ENCODE data around the gene RPP40. TPM values are rescaled to one million over a fixed set of nuclear protein-coding genes. Genes with fewer than 3 reads are reported as not detected.
A peak's percentile ranks its signal among the peaks of the same experiment; 100 is the strongest.
"Not testable (repeated sequence)": the region's sequence is repeated elsewhere in the genome, so short reads cannot be mapped to it uniquely, and the experiment has no call there.

Gene RPP40
- total and polyA plus RNA-seq, 2 of the 13 experiments (the other 11 are each of a cell fraction or from before 2014, with no cell fraction given): 18.0 to 41.2 TPM

DNA sequence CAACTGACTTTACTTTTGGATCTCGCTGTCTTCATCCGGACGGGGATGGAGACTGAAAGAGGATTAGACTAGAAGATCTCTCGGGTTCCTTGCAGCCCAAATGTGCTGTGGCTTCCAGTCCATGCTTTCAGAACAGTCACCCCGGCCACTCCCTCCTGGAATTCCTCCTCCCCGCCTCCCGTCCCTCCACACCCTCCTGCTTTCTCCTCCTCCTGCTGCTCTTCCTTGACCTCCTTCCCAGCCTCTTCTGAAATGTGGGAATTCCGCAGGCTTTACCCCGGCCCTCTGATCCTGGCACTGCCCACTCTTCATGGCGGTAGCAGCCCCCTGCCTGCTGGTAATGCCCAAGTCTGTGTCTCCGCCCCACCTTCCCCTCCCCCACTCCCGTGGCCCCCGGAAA, 28.9 kb upstream of the RPP40 start:
- H3K27ac ChIP-seq (ENCODE audit: extremely low read length, insufficient read depth, low read length); POLR2A ChIA-PET; CTCF ChIA-PET (ENCODE audit: low intra/inter-chr PET ratio, low total read pairs); H3K27me3 ChIP-seq (ENCODE audit: control insufficient read depth in 1 of 2, insufficient read depth in 2 of 2, low read length in 2 of 2); H3K4me3 ChIP-seq (replicated peaks in 1 of 3; ENCODE audit: insufficient read depth in 1 of 3, low read depth in 2 of 3, low read length in 3 of 3); DNase-seq (ENCODE audit: low spot score); FAIRE-seq; H3K9ac ChIP-seq (ENCODE audit: insufficient read depth, low read depth, low read length); H3K9me3 ChIP-seq (ENCODE audit: low read length); H4K20me1 ChIP-seq (ENCODE audit: insufficient read depth, low read length); H3K79me2 ChIP-seq (ENCODE audit: insufficient read depth, low read length); BruUV-seq (replicated peaks); in situ Hi-C loops (cut with HindIII; ENCODE audit: extremely low pct_ligation_motif_present, low pct_unique_long_range_greater_than_20kb); ATAC-seq; H2AFZ ChIP-seq (ENCODE audit: low read length); H3K36me3 ChIP-seq (replicated peaks in 1 of 2; ENCODE audit: control insufficient read depth in 1 of 2, insufficient read depth in 2 of 2, low read length in 2 of 2): not testable (repeated sequence)
- Histone ChIP-seq H3K4me2 (ENCODE audit: low read depth, low read length) (0 out of 2 replicates have a peak overlapping the region, but pooled peaks have one; percentile 5), H3K4me1 (ENCODE audit: insufficient read depth, low read length) (peaks cover 58% of the 10 kb centered on the region)
- intact Hi-C loops (cut with micrococcal nuclease; ENCODE audit: unreplicated experiment): loop anchor here (5.0 to 10.0 kb wide), 2 partner anchors 75 to 718 kb away; no protein-coding TSS in a partner anchor
- WGBS (ENCODE audit: low lambda C conversion rate): 67% methylated on average over 13 of the region's 13 CpGs

DNA sequence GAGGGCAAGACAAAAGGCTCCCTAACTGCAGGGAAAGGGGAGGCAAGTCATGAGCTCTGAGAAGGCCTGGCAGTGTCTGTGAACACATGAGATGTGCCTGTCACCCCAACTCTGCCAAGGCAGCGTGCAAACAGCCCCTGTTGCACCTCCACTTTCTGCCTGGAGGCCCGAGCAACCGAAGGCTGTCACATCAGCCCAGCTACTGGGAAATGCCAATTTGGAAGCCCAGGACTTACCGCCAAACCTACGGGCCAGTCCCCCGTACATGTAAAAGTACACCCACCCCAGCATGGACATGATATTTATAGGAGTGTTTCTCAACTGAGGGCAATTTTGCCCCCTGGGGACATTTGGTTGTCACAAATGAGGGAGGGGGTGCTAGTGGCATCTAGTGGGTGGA, 27.3 kb upstream of the RPP40 start:
- Histone ChIP-seq H3K9me3 (ENCODE audit: low read length) (no peaks in the 10 kb centered on the region), H3K4me3 (replicated peaks in 1 of 3; ENCODE audit: insufficient read depth in 1 of 3, low read depth in 2 of 3, low read length in 3 of 3) (no peak overlapping the region), H3K4me2 (ENCODE audit: low read depth, low read length) (peak overlapping the region; percentile 10; the same call in 1 of the 2 replicates), H4K20me1 (ENCODE audit: insufficient read depth, low read length) (no peaks in the 10 kb centered on the region), H3K27ac (ENCODE audit: extremely low read length, insufficient read depth, low read length) (no peak overlapping the region), H2AFZ (ENCODE audit: low read length) (peak overlapping the region; percentile 67), H3K9ac (ENCODE audit: insufficient read depth, low read depth, low read length) (no peak overlapping the region), H3K4me1 (ENCODE audit: insufficient read depth, low read length) (peaks cover 58% of the 10 kb centered on the region), H3K36me3 (replicated peaks in 1 of 2; ENCODE audit: control insufficient read depth in 1 of 2, insufficient read depth in 2 of 2, low read length in 2 of 2) (no peaks in the 10 kb centered on the region), H3K27me3 (ENCODE audit: control insufficient read depth in 1 of 2, insufficient read depth in 2 of 2, low read length in 2 of 2) (no peaks in the 10 kb centered on the region; a peak in 1 of 5 replicates), H3K79me2 (ENCODE audit: insufficient read depth, low read length) (no peaks in the 10 kb centered on the region)
- in situ Hi-C loops (cut with HindIII; ENCODE audit: extremely low pct_ligation_motif_present, low pct_unique_long_range_greater_than_20kb): no loop called here
- intact Hi-C loops (cut with micrococcal nuclease; ENCODE audit: unreplicated experiment): loop anchor here (5.0 to 10.0 kb wide), 2 partner anchors 74 to 716 kb away; no protein-coding TSS in a partner anchor
- ChIA-PET CTCF (ENCODE audit: low intra/inter-chr PET ratio, low total read pairs) (interaction anchor here (1.3 kb wide), 1 partner anchor 27 kb away, joined by 7 read pairs; the partner anchor contains the start of gene RPP40), POLR2A (interaction anchor here (2.4 to 2.8 kb wide), 2 partner anchors 11 to 27 kb away, joined by 10 to 26 read pairs; partner anchors contain the start of gene RPP40)
- FAIRE-seq (no peak), ATAC-seq (no peak), DNase-seq (ENCODE audit: low spot score) (no peak)
- 0 out of 2 replicates have a peak, but pooled peaks have one; percentile 0 for TF ChIP-seq ZNF121 (CRISPR knock-in tag; IDR thresholded peaks at IDR 0.05)
- peak; percentile 12; the same call in 1 of the 2 replicates for TF ChIP-seq ZNF501 (CRISPR knock-in tag; IDR thresholded peaks at IDR 0.05)
- TF ChIP-seq, protein P1, sequence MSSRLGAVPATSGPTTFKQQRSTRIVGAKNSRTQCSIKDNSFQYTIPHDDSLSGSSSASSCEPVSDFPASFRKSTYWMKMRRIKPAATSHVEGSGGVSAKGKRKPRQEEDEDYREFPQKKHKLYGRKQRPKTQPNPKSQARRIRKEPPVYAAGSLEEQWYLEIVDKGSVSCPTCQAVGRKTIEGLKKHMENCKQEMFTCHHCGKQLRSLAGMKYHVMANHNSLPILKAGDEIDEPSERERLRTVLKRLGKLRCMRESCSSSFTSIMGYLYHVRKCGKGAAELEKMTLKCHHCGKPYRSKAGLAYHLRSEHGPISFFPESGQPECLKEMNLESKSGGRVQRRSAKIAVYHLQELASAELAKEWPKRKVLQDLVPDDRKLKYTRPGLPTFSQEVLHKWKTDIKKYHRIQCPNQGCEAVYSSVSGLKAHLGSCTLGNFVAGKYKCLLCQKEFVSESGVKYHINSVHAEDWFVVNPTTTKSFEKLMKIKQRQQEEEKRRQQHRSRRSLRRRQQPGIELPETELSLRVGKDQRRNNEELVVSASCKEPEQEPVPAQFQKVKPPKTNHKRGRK (CRISPR knock-in tag; IDR thresholded peaks at IDR 0.05): no peak
- 0 out of 2 replicates have a peak, but pooled peaks have one; percentile 4 for TF ChIP-seq ZNF17 (CRISPR knock-in tag; IDR thresholded peaks at IDR 0.05)
- BruUV-seq (replicated peaks): no TSS peak
- WGBS (ENCODE audit: low lambda C conversion rate): 92% methylated on average over 6 of the region's 6 CpGs
